HG02798 (cell line): ENCODE measurements around the gene HSPBP1.
"Not testable (repeated sequence)": the region's sequence is repeated elsewhere in the genome, so short reads cannot be mapped to it uniquely, and the experiment has no call there.

ENCODE experiments used
- ATAC-seq: cut with Tn5 transposase; IDR thresholded peaks from one replicate; pipeline ENCODE4 v1.9.1; 2021; ENCODE audit warnings: mild to moderate bottlenecking; ENCODE audit not compliant: unreplicated experiment, poor library complexity

The HSPBP1 gene

DNA sequence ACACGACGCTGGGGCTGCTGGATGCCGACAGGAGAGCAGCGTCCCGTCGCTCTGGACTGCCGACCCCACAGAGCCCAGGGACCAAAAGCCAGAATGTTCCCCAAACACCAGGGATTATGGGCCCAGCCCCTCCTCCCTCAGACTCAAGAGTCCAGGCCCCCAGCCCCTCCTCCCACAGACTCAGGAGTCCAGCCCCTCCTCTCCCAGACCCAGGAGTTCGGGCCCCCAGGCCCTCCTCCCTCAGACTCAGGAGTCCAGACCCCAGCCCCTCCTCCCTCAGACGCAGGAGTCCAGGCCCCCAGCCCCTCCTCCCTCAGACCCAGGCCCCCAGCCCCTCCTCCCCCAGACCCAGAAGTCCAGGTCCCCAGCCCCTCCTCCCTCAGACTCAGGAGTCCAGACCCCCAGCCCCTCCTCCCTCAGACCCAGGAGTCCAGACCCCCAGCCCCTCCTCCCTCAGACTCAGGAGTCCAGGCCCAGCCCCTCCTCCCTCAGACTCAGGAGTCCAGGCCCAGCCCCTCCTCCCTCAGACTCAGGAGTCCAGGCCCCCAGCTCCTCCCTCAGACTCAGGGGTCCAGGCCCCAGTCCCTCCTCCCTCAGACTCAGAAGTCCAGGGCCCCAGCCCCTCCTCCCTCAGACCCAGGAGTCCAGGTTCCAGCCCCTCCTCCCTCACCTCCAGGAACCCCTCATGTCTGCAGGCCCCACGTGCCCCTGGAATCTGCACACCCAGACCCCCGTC, 55.1 kb downstream of the HSPBP1 start:
- not testable (repeated sequence) for ATAC-seq

GRCh38 chr19:55224038-55224665, 55.8 kb downstream of the HSPBP1 start:
- ATAC-seq = no peak

GRCh38 chr19:55223291-55224037, 56.4 kb downstream of the HSPBP1 start:
- ATAC-seq = no peak

GRCh38 chr19:55220525-55220924, 59.4 kb downstream of the HSPBP1 start:
- ATAC-seq = no peak

DNA sequence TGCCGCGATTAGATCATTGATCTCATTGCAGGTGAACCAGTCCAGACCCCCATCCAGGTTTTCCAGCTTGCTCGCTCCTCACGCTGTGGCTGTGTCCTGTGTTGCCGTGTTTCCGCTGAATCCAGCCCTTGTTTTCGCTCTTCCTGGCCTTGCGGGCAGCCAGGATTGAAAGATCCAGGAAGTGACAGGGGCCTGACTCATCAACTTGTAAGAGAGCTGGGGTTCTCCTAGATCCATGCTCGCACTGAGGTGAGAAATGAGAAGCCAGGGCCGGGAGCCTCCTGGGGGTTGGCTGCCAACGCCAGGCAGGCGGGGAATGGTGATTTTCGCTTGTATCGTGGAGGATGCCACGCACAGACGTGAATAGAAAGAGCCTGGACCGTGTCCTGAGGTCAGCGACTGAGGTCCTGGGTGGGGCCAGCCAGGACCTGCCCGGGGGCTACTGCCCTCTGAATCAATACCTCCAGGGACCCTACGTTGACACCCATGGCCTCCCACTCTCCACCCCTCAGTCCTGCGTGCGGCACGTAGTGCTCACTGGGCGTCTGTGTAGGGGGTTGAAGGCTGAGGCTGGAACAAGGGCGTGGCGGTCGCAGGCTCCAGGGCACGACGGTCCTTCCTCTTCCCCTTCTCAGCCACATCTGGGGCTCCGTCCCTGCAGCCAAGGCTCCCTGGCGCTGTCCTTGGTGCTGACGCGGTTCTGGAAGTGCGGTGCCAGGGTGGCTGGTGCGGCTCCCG, 63.3 kb downstream of the HSPBP1 start:
- no peak for ATAC-seq

GRCh38 chr19:55213547-55213946, 66.4 kb downstream of the HSPBP1 start:
- no peak for ATAC-seq

DNA sequence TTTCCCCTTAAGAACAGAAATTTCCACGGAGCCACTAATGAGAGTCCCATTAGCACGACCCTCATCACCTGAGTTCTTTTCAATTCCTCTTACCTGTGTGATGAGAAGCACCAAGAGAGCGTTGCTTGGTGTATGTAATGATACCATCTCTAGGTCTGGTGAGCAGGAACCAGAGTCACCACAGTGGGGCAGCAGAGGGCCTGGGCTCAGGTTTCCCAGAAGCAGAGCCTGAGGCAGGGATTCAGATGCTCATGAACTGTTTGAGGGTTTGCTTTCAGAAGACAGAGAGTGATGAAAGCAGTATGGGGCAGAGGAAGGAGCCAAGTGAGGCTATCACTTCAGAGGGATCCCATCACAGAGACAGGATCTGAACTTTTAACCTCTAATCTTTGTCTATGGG, 67.5 kb downstream of the HSPBP1 start:
- ATAC-seq = no peak
